Psoas muscle (tissue), 8 donors: Measurements from ENCODE around the gene MALRD1. TPM values are rescaled to one million over a fixed set of nuclear protein-coding genes. Genes with fewer than 3 reads are reported as not detected.

Experiments
- ATAC-seq, 4 donors: fragments of 200-7000 bp; cut with Tn5 transposase; one replicate each; pipeline ENCODE4 v1.9.1; 2020; ENCODE audit warnings: moderate library complexity in 3 of 4, mild to moderate bottlenecking in 2 of 4
- DNase-seq, 2 donors: peaks; one replicate each; pipeline ENCODE4 v3.0.0-alpha.2; 2020
- H3K27ac ChIP-seq: fragments of 200-600 bp; one replicate; pipeline ENCODE4 v1.8.0; 2022
- H3K27me3 ChIP-seq, 3 donors: fragments of 200-600 bp in 1 of 3; one replicate each; pipeline versions ENCODE4 v1.6.1 to v1.8.0; 2013 to 2022; ENCODE audit warnings: low read length in 2 of 3, mild to moderate bottlenecking in 2 of 3, moderate library complexity in 1 of 3; ENCODE audit not compliant: insufficient read depth in 3 of 3
- H3K36me3 ChIP-seq, 2 donors: fragments of 200-600 bp in 1 of 2; one replicate each; pipeline versions ENCODE4 v1.6.1 to v1.8.0; 2013 to 2022; ENCODE audit warnings: low read depth in 1 of 2, mild to moderate bottlenecking in 1 of 2, moderate library complexity in 1 of 2; ENCODE audit not compliant: insufficient read depth in 1 of 2
- H3K4me1 ChIP-seq: fragments of 200-600 bp; one replicate; pipeline ENCODE4 v1.8.0; 2022
- H3K4me3 ChIP-seq: fragments of 200-600 bp; one replicate; pipeline ENCODE4 v1.8.0; 2022; ENCODE audit warnings: mild to moderate bottlenecking
- H3K9me3 ChIP-seq: fragments of 200-600 bp; one replicate; pipeline ENCODE4 v1.8.0; 2022
- CTCF ChIP-seq: fragments of 200-600 bp; IDR thresholded peaks from one replicate; pipeline ENCODE4 v1.8.0; 2022; ENCODE audit warnings: antibody characterized with exemption
- WGBS, 3 donors: extraction: QIAGEN DNeasy Blood & Tissue Kit; methylation state at CpG; one replicate each; pipeline versions ENCODE4 v1.1.6 to v1.1.7; 2013; 5-methylcytosine and 5-hydroxymethylcytosine counted together
- intact Hi-C, 2 donors: fragments of 100-400 bp; cut with DNase I; formaldehyde crosslinking; loops; one replicate each; pipeline versions ENCODE4 v1.11.0 to v1.14.2; 2022
- polyA plus RNA-seq, 3 donors: library from polyadenylated mRNA; stranded (reverse); fragments of 200-250 nt; gene quantifications; one replicate each; pipeline ENCODE4 v1.2.3, GENCODE V29; 2013
- total RNA-seq, 4 donors: library from RNA; stranded (reverse); fragmentation: NEBNext Ultra II Directional in 2 of 4; extraction: Animal tissue kit (Norgen Biotek cat#: 25700) in 2 of 4; gene quantifications; one replicate each; pipeline versions ENCODE4 v1.2.1 to v1.2.4, GENCODE V29; 2021 to 2023
- donor health status: healthy with polysubstance abuse.
- donor health status: DM: no; HTN: no; CAD: no; lungs with moderate emphysema.
- donor health status: Bipolar disorder and iron deficiency.
- donor health status: healthy.
- donor health status: DM: yes; HTN: yes; CAD: no.
- donor health status: DM: no; HTN: no; CAD: no.
- donor health status: DM: no; HTN: no; CAD: no.
- donor health status: DM: yes; HTN: yes; CAD: no.

The MALRD1 gene
- total and polyA plus RNA-seq, 7 donors: 0.12 to 0.39 (median 0.27) TPM; not detected in 3

GRCh38 chr10:19111501-19112267 lies 63.1 kb downstream of the MALRD1 start:
- Histone ChIP-seq H3K27me3 (no peaks in the 10 kb centered on the region), H3K4me3 (no peak overlapping the region), H3K4me1 (no peaks in the 10 kb centered on the region), H3K27ac (no peak overlapping the region), H3K9me3 (peaks cover 5% of the 10 kb centered on the region), H3K36me3 (no peaks in the 10 kb centered on the region)
- DNase-seq: no peak
- ATAC-seq: no peak
- TF ChIP-seq CTCF: no peak
- WGBS, 3 donors: 61 to 88% (median 64%) methylated on average over 1 of the region's 1 CpG
- intact Hi-C loops: no loop called here

- no peak for TF ChIP-seq CTCF
- Histone ChIP-seq H3K4me3 (no peak overlapping the region), H3K9me3 (no peaks in the 10 kb centered on the region), H3K27me3 (no peaks in the 10 kb centered on the region), H3K36me3 (no peaks in the 10 kb centered on the region), H3K27ac (no peak overlapping the region), H3K4me1 (no peaks in the 10 kb centered on the region)
- 79 to 92% (median 85%) methylated on average over 1 of the region's 1 CpG for WGBS, 3 donors
- intact Hi-C loops: no loop called here
- DNase-seq (no peak), ATAC-seq (no peak)
Observed at GRCh38 chr10:19117438-19117837, 68.8 kb downstream of the MALRD1 start.

- DNase-seq: no peak
- Histone ChIP-seq H3K36me3 (no peaks in the 10 kb centered on the region), H3K4me3 (no peak overlapping the region), H3K4me1 (no peaks in the 10 kb centered on the region), H3K9me3 (no peaks in the 10 kb centered on the region), H3K27me3 (no peaks in the 10 kb centered on the region), H3K27ac (no peak overlapping the region)
- no peak for TF ChIP-seq CTCF
- ATAC-seq: no peak
- WGBS, 3 donors: 51 to 57% (median 57%) methylated on average over 6 of the region's 6 CpGs
- intact Hi-C loops: no loop called here
Observed at GRCh38 chr10:19119191-19119590, 70.6 kb downstream of the MALRD1 start.

GRCh38 chr10:19120381-19120908 lies 71.8 kb downstream of the MALRD1 start:
- Histone ChIP-seq H3K9me3 (no peaks in the 10 kb centered on the region), H3K36me3 (no peaks in the 10 kb centered on the region), H3K4me1 (no peaks in the 10 kb centered on the region), H3K27me3 (no peaks in the 10 kb centered on the region), H3K27ac (no peak overlapping the region), H3K4me3 (no peak overlapping the region)
- TF ChIP-seq CTCF: no peak
- ATAC-seq (no peak), DNase-seq (no peak)
- intact Hi-C loops: no loop called here
- 89 to 95% (median 90%) methylated on average over 5 of the region's 5 CpGs for WGBS, 3 donors
